Muscle of arm (tissue), 12 donors: ENCODE data around the gene RASIP1. TPM values are rescaled to one million over a fixed set of nuclear protein-coding genes. Genes with fewer than 3 reads are reported as not detected.

Experiments used
- DNase-seq: peaks from one replicate; pipeline ENCODE4 v3.0.0-alpha.2; 2013
- polyA plus RNA-seq, 12 donors: library from polyadenylated mRNA; unstranded; fragments of 120-200 nt; gene quantifications; one replicate each; pipeline ENCODE4 v1.2.1, GENCODE V29; 2013; ENCODE audit not compliant: insufficient read length in 12 of 12

The RASIP1 gene
- polyA plus RNA-seq, 12 donors = 15.1 to 39.6 (median 22.0) TPM; not detected in 1

DNA sequence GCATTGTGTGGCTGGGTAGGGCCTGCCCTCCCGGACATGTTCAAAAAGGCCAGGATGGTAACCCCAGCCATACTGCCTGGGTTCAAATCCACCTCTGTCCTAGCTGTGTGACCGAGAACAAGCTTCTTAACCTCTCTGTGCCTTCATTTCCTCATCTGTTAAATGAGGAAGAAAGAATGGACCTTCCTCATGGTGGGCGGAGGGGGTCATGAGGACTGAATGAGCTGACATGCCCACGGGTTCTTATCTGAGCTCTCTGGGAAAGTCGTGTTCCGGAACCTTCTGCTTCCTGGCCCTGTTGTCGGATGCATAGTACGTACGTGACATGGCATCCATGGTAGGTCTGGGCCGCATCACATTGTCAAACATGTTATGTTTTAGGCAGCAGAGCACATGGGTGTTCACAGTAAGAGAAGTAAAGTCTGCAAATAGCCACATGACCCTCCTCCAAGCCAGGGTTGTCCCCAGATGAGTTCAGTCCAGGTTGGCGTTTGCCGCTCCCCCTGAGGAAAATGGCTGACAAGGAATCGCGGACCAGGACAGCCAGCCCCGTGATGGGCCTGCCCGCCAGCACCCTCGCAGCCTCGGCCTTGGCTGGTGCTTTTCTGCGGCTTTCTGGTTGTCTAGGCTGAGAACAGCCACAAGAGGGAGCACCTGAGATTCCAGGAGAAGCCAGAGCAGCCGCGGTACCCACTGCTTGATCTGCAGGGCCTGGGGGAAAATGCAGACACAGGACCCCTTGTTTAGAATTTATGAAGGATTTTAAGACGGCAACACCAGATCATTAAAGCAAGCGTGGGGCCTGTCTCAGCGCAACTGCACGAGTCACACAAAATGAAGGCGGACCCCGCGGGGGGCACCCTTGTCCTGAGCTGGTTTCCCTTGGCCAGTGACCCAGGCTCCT lies 65.2 kb downstream of the RASIP1 start:
- peak; percentile 82 for DNase-seq

DNA sequence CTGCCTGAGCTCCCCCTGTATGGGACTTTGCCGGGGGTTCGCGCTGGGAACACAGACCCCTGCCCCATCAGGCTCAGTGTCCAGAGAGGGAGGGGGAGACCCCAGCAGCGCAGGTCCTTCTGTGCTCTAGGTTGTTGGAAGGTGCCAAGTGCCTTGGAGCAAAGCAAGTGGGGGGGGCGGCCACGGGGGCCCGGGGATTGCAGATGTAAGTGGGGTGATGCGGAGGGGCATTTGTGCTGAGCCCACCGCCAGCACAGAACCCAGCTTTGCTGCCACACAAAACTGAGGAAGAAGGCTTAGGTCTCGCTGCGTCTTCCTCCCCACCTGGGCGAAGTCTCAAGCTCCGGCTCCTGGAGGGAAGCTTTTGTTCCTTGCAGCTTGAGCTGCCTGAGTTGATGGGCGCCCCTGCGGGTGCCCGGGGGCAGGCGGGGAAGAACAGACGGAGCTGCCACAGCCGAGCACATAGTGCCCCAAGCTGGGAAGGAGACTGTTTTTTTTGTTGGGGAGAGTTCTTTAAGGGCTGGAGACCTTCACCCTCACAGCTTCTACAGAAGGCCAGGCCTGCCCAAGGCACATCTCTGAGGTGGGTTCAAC lies 66.1 kb downstream of the RASIP1 start:
- no peak for DNase-seq

DNA sequence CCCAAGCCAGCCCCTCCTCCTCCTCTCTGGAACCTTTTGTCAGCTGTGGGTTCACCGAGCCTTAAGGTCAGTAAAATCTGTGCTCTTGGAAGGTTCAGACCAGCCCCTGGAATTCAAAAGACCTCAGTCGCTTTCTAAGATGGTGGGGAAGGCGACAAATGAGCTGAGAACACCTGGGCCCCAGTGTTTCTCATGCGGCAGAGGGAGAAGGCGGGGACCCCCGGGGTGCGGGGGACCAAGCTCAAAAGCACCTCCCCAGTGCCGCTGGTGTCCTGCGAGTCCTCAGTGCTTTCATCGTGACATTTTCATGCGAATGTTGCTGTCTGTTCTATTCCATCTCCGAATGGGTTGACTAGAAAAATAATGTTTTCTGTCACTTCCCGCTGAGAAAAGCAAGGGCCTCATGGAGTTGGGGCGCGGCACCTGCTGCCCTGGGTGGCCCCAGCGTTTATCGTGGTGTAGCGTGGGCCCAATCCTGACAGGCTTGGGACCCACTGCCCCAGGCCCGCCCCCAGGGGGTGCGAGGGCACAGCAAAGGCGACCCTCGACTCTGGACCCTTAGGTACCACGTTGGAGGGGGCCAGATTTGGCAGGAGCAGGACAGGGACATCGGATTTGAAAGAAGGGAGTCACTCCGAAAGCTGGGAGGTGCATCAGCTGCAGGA lies 66.8 kb downstream of the RASIP1 start:
- DNase-seq = no peak

- no peak for DNase-seq
Measured at GRCh38 chr19:48672994-48673393, 67.4 kb downstream of the RASIP1 start, which contains the start of gene NTN5. Gene NTN5, minus strand, starts transcription at chr19:48673017. Its CDS starts 2,031 bp downstream, at chr19:48670986.

GRCh38 chr19:48671446-48671995 lies 68.9 kb downstream of the RASIP1 start:
- no peak for DNase-seq

DNA sequence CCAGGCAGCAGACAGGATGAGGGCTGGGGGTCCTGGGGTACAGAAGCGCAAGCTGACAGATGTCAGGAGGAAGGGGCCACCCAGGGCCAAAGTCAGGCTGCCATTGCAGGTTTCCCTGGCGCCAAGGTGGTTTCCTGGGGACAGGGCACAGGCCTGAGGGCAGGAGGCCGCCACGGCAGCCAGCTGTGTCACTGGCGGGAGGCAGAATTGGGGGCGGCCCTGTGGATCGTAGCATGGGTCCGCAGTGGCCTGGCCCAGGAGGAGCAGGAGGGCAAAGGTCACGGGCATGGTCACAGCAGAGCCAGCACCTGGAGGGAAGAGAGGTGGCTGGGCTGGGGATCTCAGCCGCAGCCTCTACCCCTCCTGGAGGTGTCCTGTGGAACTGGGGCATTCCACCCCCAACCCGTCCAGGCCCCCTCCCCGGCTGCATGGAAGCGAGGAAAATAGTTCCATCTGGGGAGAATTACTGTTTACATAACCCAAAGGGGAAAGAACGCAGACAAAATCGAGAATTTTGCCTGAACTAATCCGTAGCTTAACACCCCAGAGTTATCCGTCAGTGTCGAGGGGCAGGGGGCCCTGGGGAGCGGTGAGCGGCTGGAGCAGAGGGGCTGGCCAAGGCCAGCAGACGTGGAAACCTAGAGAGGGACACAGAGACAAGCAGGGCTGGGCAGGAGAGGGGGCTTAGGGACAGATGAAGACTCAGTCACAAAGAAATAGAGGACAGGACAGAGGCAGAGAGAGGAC lies 69.5 kb downstream of the RASIP1 start:
- DNase-seq = no peak

Other genes starting within 250 kb of the RASIP1 start
- 1 to 10 TPM in 1 of 12 donors, under 1 TPM in 7, not detected in 4; 0.07 to 1.9 (median 0.12) TPM for gene LMTK3, start 228.8 kb downstream of the RASIP1 start, polyA plus RNA-seq
- gene SULT2B1, start 188.4 kb downstream of the RASIP1 start, polyA plus RNA-seq = 10 to 100 TPM in 1 of 12 donors, 1 to 10 TPM in 2, under 1 TPM in 5, not detected in 4; 0.13 to 13.1 (median 0.31) TPM
- gene SPACA4, start 133.9 kb downstream of the RASIP1 start, polyA plus RNA-seq = under 1 TPM in 1 of 12 donors, not detected in 11; 0.57 TPM
- gene FAM83E, start 125.5 kb downstream of the RASIP1 start, polyA plus RNA-seq = 10 to 100 TPM in 1 of 12 donors, 1 to 10 TPM in 2, under 1 TPM in 4, not detected in 5; 0.09 to 18.2 (median 0.46) TPM
- gene RPL18, start 121.4 kb downstream of the RASIP1 start, polyA plus RNA-seq = 1,000 to 10,000 TPM; 1,133 to 1,917 (median 1,470) TPM
- gene SPHK2, start 121.1 kb downstream of the RASIP1 start, polyA plus RNA-seq = 10 to 100 TPM in 2 of 12 donors, 1 to 10 TPM in 9, not detected in 1; 5.5 to 27.2 (median 7.2) TPM
- gene DBP, start 103.2 kb downstream of the RASIP1 start, polyA plus RNA-seq = 10 to 100 TPM in 3 of 12 donors, 1 to 10 TPM in 8, not detected in 1; 3.7 to 11.3 (median 5.3) TPM
- 10 to 100 TPM in 6 of 12 donors, 1 to 10 TPM in 5, not detected in 1; 5.8 to 20.9 (median 10.5) TPM for gene CA11, start 94.4 kb downstream of the RASIP1 start, polyA plus RNA-seq
- 1 to 10 TPM in 6 of 12 donors, under 1 TPM in 4, not detected in 2; 0.56 to 2.2 (median 1.2) TPM for gene NTN5, start 67.6 kb downstream of the RASIP1 start, polyA plus RNA-seq
- gene FUT2, start 44.6 kb downstream of the RASIP1 start, polyA plus RNA-seq = 1 to 10 TPM in 1 of 12 donors, under 1 TPM in 9, not detected in 2; 0.34 to 1.2 (median 0.73) TPM
- 100 to 1,000 TPM in 5 of 12 donors, 10 to 100 TPM in 6, not detected in 1; 56.7 to 184 (median 98.5) TPM for gene MAMSTR, start 20.9 kb downstream of the RASIP1 start, polyA plus RNA-seq
- gene IZUMO1, start 6.3 kb upstream of the RASIP1 start, polyA plus RNA-seq = 1 to 10 TPM in 5 of 12 donors, under 1 TPM in 5, not detected in 2; 0.43 to 2.2 (median 1.1) TPM
- gene FUT1, start 12.0 kb upstream of the RASIP1 start, polyA plus RNA-seq = 1 to 10 TPM in 9 of 12 donors, under 1 TPM in 1, not detected in 2; 0.95 to 1.7 (median 1.4) TPM
- gene FGF21, start 14.9 kb upstream of the RASIP1 start, polyA plus RNA-seq = not detected
- 10 to 100 TPM in 11 of 12 donors, not detected in 1; 17.4 to 25.4 (median 20.7) TPM for gene BCAT2, start 70.4 kb upstream of the RASIP1 start, polyA plus RNA-seq
- 1 to 10 TPM in 10 of 12 donors, not detected in 2; 2.5 to 4.8 (median 3.1) TPM for gene HSD17B14, start 95.9 kb upstream of the RASIP1 start, polyA plus RNA-seq
- gene PLEKHA4, start 128.0 kb upstream of the RASIP1 start, polyA plus RNA-seq = 10 to 100 TPM in 11 of 12 donors, not detected in 1; 24.6 to 41.2 (median 30.4) TPM
- 100 to 1,000 TPM in 1 of 12 donors, 10 to 100 TPM in 10, not detected in 1; 36.2 to 100 (median 59.0) TPM for gene PPP1R15A, start 131.8 kb upstream of the RASIP1 start, polyA plus RNA-seq
- gene TULP2, start 158.1 kb upstream of the RASIP1 start, polyA plus RNA-seq = under 1 TPM in 7 of 12 donors, not detected in 5; 0.09 to 0.83 (median 0.14) TPM
- 100 to 1,000 TPM in 11 of 12 donors, not detected in 1; 114 to 175 (median 139) TPM for gene NUCB1, start 159.7 kb upstream of the RASIP1 start, polyA plus RNA-seq
- gene DHDH, start 193.1 kb upstream of the RASIP1 start, polyA plus RNA-seq = under 1 TPM in 9 of 12 donors, not detected in 3; 0.14 to 0.68 (median 0.37) TPM
- gene BAX, start 214.3 kb upstream of the RASIP1 start, polyA plus RNA-seq = 10 to 100 TPM in 11 of 12 donors, not detected in 1; 28.4 to 50.9 (median 34.7) TPM
- gene FTL, start 224.7 kb upstream of the RASIP1 start, polyA plus RNA-seq = 1,000 to 10,000 TPM in 1 of 12 donors, 100 to 1,000 TPM in 10, not detected in 1; 466 to 1,078 (median 553) TPM